Measurements from ENCODE around the gene RNF207.

- no peak for TF ChIP-seq CTCF (IDR thresholded peaks at IDR 0.05)
- TF ChIP-seq ZFX (IDR thresholded peaks at IDR 0.05; ENCODE audit: borderline replicate concordance) = no peak
These were observed 38.3 kb upstream of the RNF207 start for GRCh38 chr1:6167391-6168303.

All from 22Rv1 (cell line).